ENCODE data around the gene AMN.

AMN gene

GRCh38 chr14:102943979-102944378 lies 21.5 kb downstream of the AMN start:
- no peak for TF ChIP-seq CTCF (IDR thresholded peaks at IDR 0.05; ENCODE audit: low read depth, low read length)
- no peak for DNase-seq (ENCODE audit: extremely low read depth, low read depth)

GRCh38 chr14:102944448-102945330 lies 22.2 kb downstream of the AMN start:
- no peak for DNase-seq (ENCODE audit: extremely low read depth, low read depth)
- no peak for TF ChIP-seq CTCF (IDR thresholded peaks at IDR 0.05; ENCODE audit: low read depth, low read length)

GRCh38 chr14:102945346-102946130 lies 23.1 kb downstream of the AMN start:
- no peak for TF ChIP-seq CTCF (IDR thresholded peaks at IDR 0.05; ENCODE audit: low read depth, low read length)
- no peak for DNase-seq (ENCODE audit: extremely low read depth, low read depth)

- TF ChIP-seq CTCF (IDR thresholded peaks at IDR 0.05; ENCODE audit: low read depth, low read length) = no peak
- no peak for DNase-seq (ENCODE audit: extremely low read depth, low read depth)
Measured at GRCh38 chr14:102947321-102948103, 25.0 kb downstream of the AMN start.

- TF ChIP-seq CTCF (IDR thresholded peaks at IDR 0.05; ENCODE audit: low read depth, low read length) = no peak
- no peak for DNase-seq (ENCODE audit: extremely low read depth, low read depth)
Measured at GRCh38 chr14:102948698-102949061, 26.2 kb downstream of the AMN start.

- no peak for DNase-seq (ENCODE audit: extremely low read depth, low read depth)
- no peak for TF ChIP-seq CTCF (IDR thresholded peaks at IDR 0.05; ENCODE audit: low read depth, low read length)
Measured at GRCh38 chr14:102949062-102949800, 26.8 kb downstream of the AMN start.

All from AG09319 (cell line).